HL-60 (cell line): ENCODE data around the gene RAPGEF4.

ENCODE experiments used
- DNase-seq, 2 experiments: peaks; one replicate each; pipeline ENCODE4 v3.0.0-alpha.2; 2010 to 2020; ENCODE audit warnings: low read depth in 1 of 2, low spot score in 1 of 2
- H3K27ac ChIP-seq: fragments of 250-450 bp; sonication (Bioruptor Pico); replicated peaks from 2 replicates; pipeline ENCODE4 v1.5.1; 2020; ENCODE audit warnings: mild to moderate bottlenecking, moderate library complexity
- H3K27me3 ChIP-seq: fragments of 250-450 bp; sonication (Bioruptor Pico); 2 replicates; pipeline ENCODE4 v1.5.1; 2021; ENCODE audit warnings: mild to moderate bottlenecking, moderate library complexity; ENCODE audit not compliant: insufficient read depth, poor library complexity, severe bottlenecking
- H3K4me3 ChIP-seq: replicated peaks from 2 replicates; pipeline ENCODE4 v1.5.1; 2011; ENCODE audit warnings: mild to moderate bottlenecking, control low read depth, low read length; ENCODE audit not compliant: insufficient read depth
- CTCF ChIP-seq: IDR thresholded peaks from one replicate; pipeline ENCODE4 v1.5.1; 2011; ENCODE audit warnings: low read length, control low read depth, inconsistent platforms; ENCODE audit not compliant: insufficient read depth
- GABPA ChIP-seq: IDR thresholded peaks from 2 replicates; pipeline ENCODE4 v1.6.1; 2012; ENCODE audit warnings: low read depth
- POLR2AphosphoS5 ChIP-seq: IDR thresholded peaks from 2 replicates; pipeline ENCODE4 v1.6.1; 2012; ENCODE audit warnings: low read depth
- REST ChIP-seq: IDR thresholded peaks from 2 replicates; pipeline ENCODE4 v1.6.1; 2012; ENCODE audit warnings: low read depth; ENCODE audit not compliant: insufficient replicate concordance
- SPI1 ChIP-seq: IDR thresholded peaks from 2 replicates; pipeline ENCODE4 v1.6.1; 2012; ENCODE audit warnings: low read depth, mild to moderate bottlenecking, borderline replicate concordance

The RAPGEF4 gene

DNA sequence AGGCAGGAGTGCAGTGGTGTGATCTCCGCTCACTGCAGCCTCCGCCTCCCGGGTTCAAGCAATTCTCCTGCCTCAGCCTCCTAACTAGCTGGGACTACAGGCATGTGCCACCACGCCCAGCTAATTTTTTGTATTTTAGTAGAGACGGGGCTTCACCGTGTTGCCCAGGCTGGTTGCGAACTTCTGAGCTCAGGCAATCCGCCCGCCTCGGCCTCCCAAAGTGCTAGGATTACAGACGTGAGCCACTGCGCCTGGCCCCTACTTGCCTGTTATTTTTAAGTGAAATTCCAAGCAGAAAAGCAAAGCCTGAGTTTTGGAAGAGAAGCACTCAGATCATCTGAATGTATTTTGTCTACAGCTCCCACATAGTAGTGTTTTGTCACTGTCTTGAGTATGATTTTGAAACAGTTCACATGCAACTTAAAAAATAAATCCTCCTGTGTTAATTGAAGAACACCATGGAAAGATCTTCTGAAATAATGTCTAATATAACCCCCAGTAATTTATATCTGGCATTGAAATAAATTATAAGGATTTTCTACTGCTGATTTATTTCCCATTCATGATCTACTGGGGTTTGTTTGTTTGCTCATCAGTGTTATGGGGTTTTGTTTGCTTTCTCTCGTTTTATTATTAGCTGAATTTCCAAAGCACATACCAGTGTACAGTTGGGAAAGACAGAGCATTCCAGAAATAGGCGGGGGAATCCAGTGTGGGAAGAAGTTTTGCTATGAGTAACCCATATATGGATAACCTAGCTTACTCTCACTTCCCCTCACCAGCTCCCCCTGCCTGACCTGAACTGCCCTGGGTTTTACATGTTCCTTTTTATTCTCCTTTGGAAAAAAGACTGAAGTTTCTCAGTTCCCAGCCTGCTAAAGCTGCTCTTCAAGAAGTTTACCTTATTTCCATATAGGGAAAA lies 259.9 kb downstream of the RAPGEF4 start:
- Histone ChIP-seq H3K4me3 (no peak overlapping the region), H3K27me3 (no peaks in the 10 kb centered on the region), H3K27ac (no peak overlapping the region)
- no peak for TF ChIP-seq REST
- peak; percentile 58; the same call in 1 of the 2 replicates for TF ChIP-seq SPI1
- no peak for DNase-seq

DNA sequence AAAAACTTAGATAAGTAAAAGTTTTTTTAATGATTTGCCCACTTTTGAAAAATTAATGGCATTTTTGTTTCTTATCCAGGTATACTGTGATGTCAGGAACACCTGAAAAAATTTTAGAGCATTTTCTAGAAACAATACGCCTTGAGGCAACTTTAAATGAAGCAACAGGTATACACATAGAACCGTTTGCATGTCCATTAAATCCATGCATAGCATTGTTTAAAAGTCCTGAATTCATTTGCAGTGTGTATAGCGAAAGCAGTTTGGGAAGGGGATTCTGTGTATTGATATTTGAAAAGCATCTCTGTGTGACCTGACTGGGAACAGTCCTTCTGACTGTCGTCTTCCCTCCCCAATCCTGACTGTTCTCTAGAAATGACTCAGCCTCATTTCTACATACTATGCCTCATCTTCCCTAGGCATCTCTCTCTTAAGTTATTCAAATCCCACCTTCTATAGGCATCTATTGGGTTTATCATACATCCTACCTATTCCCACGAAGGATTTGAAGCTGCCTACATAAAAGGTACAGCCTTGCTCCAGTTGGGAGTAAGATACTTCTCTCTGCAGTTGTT lies 260.8 kb downstream of the RAPGEF4 start:
- no peak overlapping the region for H3K4me3 ChIP-seq
- no peak overlapping the region for H3K27ac ChIP-seq
- no peak for DNase-seq
- H3K27me3 ChIP-seq = no peaks in the 10 kb centered on the region
- TF ChIP-seq SPI1 (no peak), GABPA (no peak), REST (no peak), POLR2AphosphoS5 (no peak), CTCF (no peak)

GRCh38 chr2:172997031-172997430 lies 261.4 kb downstream of the RAPGEF4 start:
- Histone ChIP-seq H3K27ac (no peak overlapping the region), H3K4me3 (no peak overlapping the region), H3K27me3 (no peaks in the 10 kb centered on the region)
- no peak for TF ChIP-seq GABPA
- no peak for TF ChIP-seq REST
- no peak for TF ChIP-seq POLR2AphosphoS5
- TF ChIP-seq SPI1 = no peak
- no peak for TF ChIP-seq CTCF
- DNase-seq = no peak
